Kidney (tissue), 14 donors: Measurements from ENCODE around the gene CD68. TPM values are rescaled to one million over a fixed set of nuclear protein-coding genes. Genes with fewer than 3 reads are reported as not detected.
A peak's percentile ranks its signal among the peaks of the same experiment; 100 is the strongest.

Experiments
- DNase-seq, 5 donors: peaks; one replicate each; pipeline ENCODE4 v3.0.0-alpha.2; 2013 to 2020
- FAIRE-seq: peaks from 2 replicates; lab custom pipeline; 2012; peaks lifted over from hg19 to GRCh38; lab: Jason Lieb, UNC
- H3K27ac ChIP-seq, 2 donors: one replicate each; pipeline ENCODE4 v1.7.0; 2013; ENCODE audit warnings: low read depth in 2 of 2, low read length in 2 of 2, inconsistent platforms in 1 of 2
- H3K27me3 ChIP-seq: one replicate; pipeline ENCODE4 v1.7.1; 2013; ENCODE audit warnings: low read length, inconsistent platforms; ENCODE audit not compliant: control insufficient read depth, insufficient read depth
- H3K36me3 ChIP-seq, 3 donors: one replicate each; pipeline versions ENCODE4 v1.7.0 to v1.7.1; 2013; ENCODE audit warnings: low read length in 3 of 3, control low read depth in 1 of 3, inconsistent platforms in 1 of 3; ENCODE audit not compliant: insufficient read depth in 3 of 3, control insufficient read depth in 2 of 3
- H3K4me1 ChIP-seq, 3 donors: one replicate each; pipeline versions ENCODE4 v1.7.0 to v1.7.1; 2013; ENCODE audit warnings: low read length in 3 of 3, inconsistent platforms in 1 of 3, low read depth in 1 of 3; ENCODE audit not compliant: control insufficient read depth in 2 of 3, insufficient read depth in 2 of 3
- H3K4me3 ChIP-seq, 3 donors: one replicate each; pipeline versions ENCODE4 v1.7.0 to v1.8.1; 2013; ENCODE audit warnings: low read length in 3 of 3, control low read depth in 1 of 3, inconsistent platforms in 1 of 3
- H3K9ac ChIP-seq, 3 donors: one replicate each; pipeline versions ENCODE4 v1.7.0 to v1.7.1; 2013; ENCODE audit warnings: low read length in 3 of 3, control low read depth in 1 of 3, inconsistent platforms in 1 of 3
- H3K9me3 ChIP-seq, 3 donors: one replicate each; pipeline versions ENCODE4 v1.7.0 to v1.7.1; 2013; ENCODE audit warnings: low read length in 3 of 3, control low read depth in 1 of 3, inconsistent platforms in 1 of 3; ENCODE audit not compliant: control insufficient read depth in 2 of 3, insufficient read depth in 1 of 3
- CTCF ChIP-seq: IDR thresholded peaks from 3 replicates; pipeline ENCODE4 v1.5.1; 2012; ENCODE audit warnings: mild to moderate bottlenecking, moderate library complexity, borderline replicate concordance; ENCODE audit not compliant: insufficient read depth; ENCODE audit errors: extremely low read depth
- intact Hi-C: fragments of 100-400 bp; cut with DNase I; formaldehyde crosslinking; loops from one replicate; pipeline ENCODE4 v1.11.1; 2022
- polyA plus RNA-seq: library from polyadenylated mRNA; stranded (reverse); fragments of 350-450 nt; fragmentation: Illumina TruSeq; extraction: RNeasy Lipid Tissue Mini Kit (QIAGEN cat#74804); gene quantifications from one replicate; pipeline ENCODE4 v1.2.3, GENCODE V29; 2014; ENCODE audit warnings: low read depth, low replicate concordance; ENCODE audit not compliant: insufficient read depth
- total RNA-seq: library from RNA; stranded (reverse); fragmentation: NEBNext Ultra II Directional; extraction: Animal tissue kit (Norgen Biotek cat#: 25700); gene quantifications from one replicate; pipeline ENCODE4 v1.2.1, GENCODE V29; 2021
- donor health status: control.
- donor health status: control.
- donor health status: control.
- donor health status: control.
- donor health status: control.
- donor health status: DM: yes; HTN: yes; CAD: no.
- donor health status: Normal renal cell carcinoma (clear cell type).

The CD68 gene
- total and polyA plus RNA-seq, 2 donors from 2014 or later, result 38.3 to 92.6 TPM

DNA sequence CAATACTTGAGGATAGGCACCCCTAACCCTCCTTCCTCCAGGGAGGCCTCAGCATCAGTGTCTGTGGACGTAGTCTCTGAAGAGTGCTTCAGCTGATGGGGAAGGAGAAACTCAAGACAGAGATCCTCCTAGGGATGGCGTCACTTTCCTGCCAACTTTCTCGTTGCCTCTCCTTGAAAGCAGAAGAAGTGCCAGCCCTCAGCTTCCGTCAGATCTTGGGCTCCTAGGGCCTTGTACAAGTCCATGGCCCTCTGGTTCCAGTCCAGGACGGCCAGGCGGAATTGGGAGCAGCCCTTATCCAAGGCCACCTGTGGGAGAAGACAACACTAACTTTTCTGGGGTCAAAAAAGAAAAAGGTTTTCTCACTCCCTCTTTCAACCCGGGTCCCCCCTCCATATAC is 46.9 kb downstream of the CD68 start:
- peaks cover 0 to 3% (median 0%) of the 10 kb centered on the region in 3 donors for H3K4me1 ChIP-seq
- DNase-seq, result no peak
- no peak overlapping the region for H3K9ac ChIP-seq
- no peak for TF ChIP-seq CTCF
- peak overlapping the region in 2 of 3 donors; percentile 93 to 96 for H3K4me3 ChIP-seq
- H3K27me3 ChIP-seq, result no peaks in the 10 kb centered on the region
- FAIRE-seq, result no peak
- H3K9me3 ChIP-seq, result no peaks in the 10 kb centered on the region
- no peaks in the 10 kb centered on the region for H3K36me3 ChIP-seq
- H3K27ac ChIP-seq, result peak overlapping the region; percentile 92 to 97
- intact Hi-C loops, result no loop called here

DNA sequence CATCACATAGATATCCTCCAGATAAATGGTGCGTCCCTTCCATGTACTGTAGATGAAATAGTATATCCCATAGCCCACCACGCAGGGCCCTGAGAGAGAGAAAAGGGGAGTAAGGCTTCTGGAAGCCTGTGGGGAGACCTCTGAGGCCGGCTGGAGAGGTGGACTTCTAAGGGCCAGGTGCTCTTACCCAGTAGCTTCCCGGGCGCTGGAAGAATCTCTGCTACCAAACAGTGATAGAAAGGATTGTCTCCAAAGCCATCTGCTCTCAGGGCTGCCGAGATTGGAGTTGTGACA is 47.5 kb downstream of the CD68 start:
- TF ChIP-seq CTCF, result no peak
- Histone ChIP-seq H3K9me3 (no peaks in the 10 kb centered on the region), H3K4me1 (peaks cover 0 to 6% (median 3%) of the 10 kb centered on the region in 3 donors), H3K9ac (peak overlapping the region; percentile 63 to 99 (median 82)), H3K27me3 (no peaks in the 10 kb centered on the region), H3K4me3 (peak overlapping the region; percentile 84 to 96 (median 93)), H3K36me3 (no peaks in the 10 kb centered on the region), H3K27ac (peak overlapping the region; percentile 92 to 97)
- FAIRE-seq (no peak), DNase-seq (no peak)
- intact Hi-C loops, result no loop called here

GRCh38 chr17:7627250-7628121 is 48.0 kb downstream of the CD68 start, which contains the start of gene SAT2:
TSS of gene SAT2 (minus strand) at chr17:7627821. CDS start at chr17:7627635, 186 bp downstream.
- intact Hi-C loops, result no loop called here
- TF ChIP-seq CTCF, result no peak
- H3K27me3 ChIP-seq, result no peaks in the 10 kb centered on the region
- peak within 1 kb of the TSS; percentile 92 to 97 for H3K27ac ChIP-seq
- H3K36me3 ChIP-seq, result no peaks in the 10 kb centered on the region
- peak within 1 kb of the TSS; percentile 84 to 96 (median 93) for H3K4me3 ChIP-seq
- DNase-seq (peak; percentile 97 to 98 (median 97)), FAIRE-seq (no peak)
- no peaks in the 10 kb centered on the region for H3K9me3 ChIP-seq
- H3K4me1 ChIP-seq, result peaks cover 0 to 6% (median 3%) of the 10 kb centered on the region in 3 donors
- H3K9ac ChIP-seq, result peak within 1 kb of the TSS; percentile 63 to 99 (median 82)
